Type B pancreatic cell (in vitro differentiated cells): ENCODE results near the gene LCE5A. TPM values are rescaled to one million over a fixed set of nuclear protein-coding genes. Genes with fewer than 3 reads are reported as not detected.

ENCODE experiments used
- DNase-seq: peaks from one replicate; pipeline ENCODE4 v3.0.0; 2021; ENCODE audit warnings: mixed read lengths; ENCODE audit not compliant: unreplicated experiment; ENCODE audit errors: extremely low spot score
- H3K27ac Mint-ChIP-seq: 2 replicates; pipeline ENCODE4 v1.8.0; 2021; ENCODE audit warnings: mild to moderate bottlenecking, mixed read lengths
- H3K27me3 Mint-ChIP-seq: 2 replicates; pipeline ENCODE4 v1.8.0; 2021; ENCODE audit warnings: mixed read lengths
- H3K36me3 Mint-ChIP-seq: 2 replicates; pipeline ENCODE4 v1.8.0; 2021; ENCODE audit warnings: mixed read lengths
- H3K4me1 Mint-ChIP-seq: one replicate; pipeline ENCODE4 v1.8.0; 2021; ENCODE audit warnings: mixed read lengths; ENCODE audit not compliant: unreplicated experiment
- H3K4me3 Mint-ChIP-seq: 2 replicates; pipeline ENCODE4 v1.8.0; 2021; ENCODE audit warnings: mild to moderate bottlenecking, mixed read lengths
- H3K9me3 Mint-ChIP-seq: 2 replicates; pipeline ENCODE4 v1.8.0; 2021; ENCODE audit warnings: mixed read lengths
- CTCF ChIP-seq: fragments of 200-600 bp; sonication (generic); conservative IDR thresholded peaks from 2 replicates; pipeline ENCODE4 v1.5.0; 2021; ENCODE audit warnings: antibody characterized with exemption, mild to moderate bottlenecking
- total RNA-seq: library from RNA; stranded (reverse); gene quantifications from 2 replicates; pipeline ENCODE4 v1.2.1, GENCODE V29; 2021; ENCODE audit warnings: low replicate concordance

LCE5A gene
- total RNA-seq, 1 donor from 2014 or later, result not detected

DNA sequence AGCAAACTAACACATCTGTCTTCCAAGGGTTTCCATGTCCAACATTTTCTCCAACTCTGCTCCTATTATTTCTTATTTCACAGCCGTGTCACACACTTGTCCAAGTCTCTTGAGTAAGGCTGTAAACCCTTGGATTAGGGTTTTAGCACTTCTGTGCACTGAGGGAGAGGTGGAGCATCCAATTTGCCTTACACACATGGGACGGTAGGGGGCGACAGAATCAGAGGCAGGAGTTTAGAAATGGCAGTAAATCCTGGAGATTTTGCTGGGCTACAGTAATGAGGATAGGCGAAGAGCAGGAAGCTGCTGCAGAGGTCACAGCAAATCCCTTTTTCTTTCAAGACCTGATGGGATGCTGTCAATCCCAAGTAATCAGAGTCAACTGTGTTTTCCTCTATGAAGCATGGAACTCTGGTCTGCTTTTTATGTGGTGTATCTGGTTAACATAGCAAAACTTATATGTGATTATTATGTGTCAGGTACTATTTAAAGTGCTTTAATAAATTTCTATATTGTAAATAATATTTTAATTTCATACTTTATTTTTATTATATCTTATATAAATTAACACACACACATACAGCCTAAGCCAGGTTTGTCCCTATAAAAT, 15.4 kb upstream of the LCE5A start:
- Mint-ChIP-seq H3K9me3 (no peaks in the 10 kb centered on the region), H3K4me3 (no peak overlapping the region), H3K36me3 (no peaks in the 10 kb centered on the region), H3K27ac (no peak overlapping the region), H3K4me1 (no peaks in the 10 kb centered on the region), H3K27me3 (no peaks in the 10 kb centered on the region)
- TF ChIP-seq CTCF, result no peak
- no peak for DNase-seq

GRCh38 chr1:152497273-152497672, 13.3 kb upstream of the LCE5A start:
- no peak for TF ChIP-seq CTCF
- Mint-ChIP-seq H3K27ac (no peak overlapping the region), H3K4me3 (no peak overlapping the region), H3K9me3 (no peaks in the 10 kb centered on the region), H3K27me3 (no peaks in the 10 kb centered on the region), H3K36me3 (no peaks in the 10 kb centered on the region), H3K4me1 (no peaks in the 10 kb centered on the region)
- DNase-seq, result no peak

GRCh38 chr1:152501704-152502103, 8.9 kb upstream of the LCE5A start:
- Mint-ChIP-seq H3K4me1 (no peaks in the 10 kb centered on the region), H3K27me3 (no peaks in the 10 kb centered on the region), H3K36me3 (no peaks in the 10 kb centered on the region), H3K27ac (no peak overlapping the region), H3K9me3 (no peaks in the 10 kb centered on the region), H3K4me3 (no peak overlapping the region)
- TF ChIP-seq CTCF, result no peak
- no peak for DNase-seq

DNA sequence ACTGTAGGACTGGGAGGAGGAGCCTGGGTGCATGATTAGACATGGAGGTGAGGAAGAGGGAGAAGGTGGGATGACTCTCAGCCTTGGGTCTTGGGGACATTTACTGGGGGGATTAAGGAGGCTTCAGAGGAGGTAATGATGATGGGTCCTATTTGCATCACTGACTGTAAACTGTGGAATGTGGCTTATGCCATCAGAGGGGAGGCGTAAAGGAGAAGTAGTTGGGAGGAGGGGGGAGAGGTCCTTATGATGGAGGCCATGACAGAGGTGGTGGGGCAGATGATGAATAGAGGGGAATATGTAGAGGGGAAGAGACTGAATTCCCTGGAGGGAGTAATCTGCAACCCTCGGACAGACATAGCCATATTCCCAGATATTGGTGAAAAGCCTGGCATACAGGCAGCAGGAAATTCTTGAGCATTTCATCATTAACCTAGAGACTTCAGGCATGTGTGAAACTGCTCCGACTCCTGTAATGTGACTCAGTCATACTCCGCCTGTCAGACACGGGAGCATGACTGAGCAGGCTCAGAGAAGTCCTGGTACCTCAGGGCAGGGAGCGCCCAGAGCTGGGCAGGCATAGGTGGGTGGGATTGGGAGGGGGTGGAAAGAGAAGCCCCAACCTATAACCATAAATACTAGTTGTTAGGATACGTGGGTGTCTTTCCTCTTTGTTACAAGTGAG, 8.0 kb upstream of the LCE5A start:
- Mint-ChIP-seq H3K36me3 (no peaks in the 10 kb centered on the region), H3K4me3 (no peak overlapping the region), H3K27me3 (no peaks in the 10 kb centered on the region), H3K4me1 (no peaks in the 10 kb centered on the region), H3K27ac (no peak overlapping the region), H3K9me3 (no peaks in the 10 kb centered on the region)
- no peak for TF ChIP-seq CTCF
- no peak for DNase-seq

GRCh38 chr1:152505083-152505482, 5.5 kb upstream of the LCE5A start:
- H3K9me3 Mint-ChIP-seq, result no peaks in the 10 kb centered on the region
- TF ChIP-seq CTCF, result no peak
- no peak overlapping the region for H3K4me3 Mint-ChIP-seq

More at GRCh38 chr1:152505083-152505482, 5.5 kb upstream of the LCE5A start:
- Mint-ChIP-seq H3K27ac (no peak overlapping the region), H3K4me1 (no peaks in the 10 kb centered on the region), H3K27me3 (no peaks in the 10 kb centered on the region), H3K36me3 (no peaks in the 10 kb centered on the region)
- no peak for DNase-seq
